Thyroid gland (tissue), 4 donors: ENCODE results near the gene PPP3R2. TPM values are rescaled to one million over a fixed set of nuclear protein-coding genes. Genes with fewer than 3 reads are reported as not detected.

Experiments used
- DNase-seq, 2 donors: peaks; one replicate each; pipeline ENCODE4 v3.0.0-alpha.2; 2019
- H3K27ac ChIP-seq, 3 donors: fragments of 200-600 bp; sonication (generic); 1 replicate in 2 of 3; 2 replicates in 1 of 3; pipeline ENCODE4 v1.5.1; 2016 to 2019; ENCODE audit warnings: mild to moderate bottlenecking in 1 of 3, moderate library complexity in 1 of 3
- H3K27me3 ChIP-seq: fragments of 200-600 bp; sonication (generic); one replicate; pipeline ENCODE4 v1.5.1; 2019
- H3K36me3 ChIP-seq, 2 donors: fragments of 200-600 bp; sonication (generic); one replicate each; pipeline ENCODE4 v1.5.1; 2016 to 2019
- H3K4me1 ChIP-seq, 2 donors: fragments of 200-600 bp; sonication (generic); one replicate each; pipeline ENCODE4 v1.5.1; 2017 to 2019
- H3K4me3 ChIP-seq, 3 donors: fragments of 200-600 bp; sonication (generic); replicated peaks in 1 of 3; 1 replicate in 2 of 3; 2 replicates in 1 of 3; pipeline ENCODE4 v1.5.1; 2016; ENCODE audit warnings: mild to moderate bottlenecking in 1 of 3
- H3K9me3 ChIP-seq: fragments of 200-600 bp; sonication (generic); one replicate; pipeline ENCODE4 v1.5.1; 2017
- POLR2A ChIP-seq, 2 donors: fragments of 450-650 bp; IDR thresholded peaks; one replicate each; pipeline ENCODE4 v1.6.1; 2017; ENCODE audit warnings: antibody characterized with exemption in 2 of 2, mild to moderate bottlenecking in 2 of 2, moderate library complexity in 1 of 2
- WGBS, 2 donors: methylation state at CpG; one replicate each; pipeline ENCODE4 v1.1.5; 2017; 5-methylcytosine and 5-hydroxymethylcytosine counted together
- intact Hi-C: fragments of 100-400 bp; cut with DNase I; formaldehyde crosslinking; loops from one replicate; pipeline ENCODE4 v1.15.1; 2023
- total RNA-seq, 4 donors: library from RNA; depleted of rRNA; stranded (reverse); fragments of >200 nt; gene quantifications; one replicate each; pipeline ENCODE4 v1.2.3, GENCODE V29; 2016
- TF ChIP-seq, protein P1 (sequence below), 6 experiments: fragments of 200-600 bp in 3 of 6; fragments of 450-650 bp in 3 of 6; sonication (generic) in 3 of 6; IDR thresholded peaks; one replicate each; pipeline ENCODE4 v1.5.1; 2016 to 2019; ENCODE audit warnings: antibody characterized with exemption in 6 of 6, mild to moderate bottlenecking in 2 of 6, inconsistent platforms in 1 of 6, moderate library complexity in 1 of 6

PPP3R2 gene
- total RNA-seq, 4 donors from 2014 or later = 0.27 TPM; not detected in 3

DNA sequence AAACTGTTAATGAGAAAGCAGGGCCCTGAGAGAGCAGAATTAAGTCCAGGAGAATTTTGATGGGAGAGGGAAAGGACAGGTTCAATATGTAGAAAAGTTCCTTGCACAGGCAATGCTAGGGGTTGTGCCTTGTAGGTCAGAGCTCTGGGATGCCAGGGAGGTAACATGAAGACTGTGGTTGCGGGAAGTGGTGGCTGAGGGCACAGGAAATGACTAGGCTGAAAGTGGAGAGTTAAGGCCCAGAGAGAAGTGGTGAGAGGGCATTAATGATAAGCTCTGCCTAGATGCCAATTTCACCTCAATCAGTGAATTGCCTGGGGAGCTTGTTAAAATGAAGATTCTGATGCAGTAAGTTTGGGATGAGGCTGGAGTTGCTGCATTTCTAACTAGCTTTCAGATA is 31.5 kb upstream of the PPP3R2 start:
- no peak for TF ChIP-seq POLR2A (IDR thresholded peaks at IDR 0.05)
- TF ChIP-seq, protein P1, sequence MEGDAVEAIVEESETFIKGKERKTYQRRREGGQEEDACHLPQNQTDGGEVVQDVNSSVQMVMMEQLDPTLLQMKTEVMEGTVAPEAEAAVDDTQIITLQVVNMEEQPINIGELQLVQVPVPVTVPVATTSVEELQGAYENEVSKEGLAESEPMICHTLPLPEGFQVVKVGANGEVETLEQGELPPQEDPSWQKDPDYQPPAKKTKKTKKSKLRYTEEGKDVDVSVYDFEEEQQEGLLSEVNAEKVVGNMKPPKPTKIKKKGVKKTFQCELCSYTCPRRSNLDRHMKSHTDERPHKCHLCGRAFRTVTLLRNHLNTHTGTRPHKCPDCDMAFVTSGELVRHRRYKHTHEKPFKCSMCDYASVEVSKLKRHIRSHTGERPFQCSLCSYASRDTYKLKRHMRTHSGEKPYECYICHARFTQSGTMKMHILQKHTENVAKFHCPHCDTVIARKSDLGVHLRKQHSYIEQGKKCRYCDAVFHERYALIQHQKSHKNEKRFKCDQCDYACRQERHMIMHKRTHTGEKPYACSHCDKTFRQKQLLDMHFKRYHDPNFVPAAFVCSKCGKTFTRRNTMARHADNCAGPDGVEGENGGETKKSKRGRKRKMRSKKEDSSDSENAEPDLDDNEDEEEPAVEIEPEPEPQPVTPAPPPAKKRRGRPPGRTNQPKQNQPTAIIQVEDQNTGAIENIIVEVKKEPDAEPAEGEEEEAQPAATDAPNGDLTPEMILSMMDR (IDR thresholded peaks at IDR 0.05) = no peak
- no peaks in the 10 kb centered on the region for H3K9me3 ChIP-seq
- H3K4me1 ChIP-seq = no peaks in the 10 kb centered on the region
- no peak overlapping the region for H3K27ac ChIP-seq
- intact Hi-C loops = no loop called here
- WGBS, 2 donors = 89 to 90% methylated on average over 1 of the region's 1 CpG
- DNase-seq = no peak
- H3K36me3 ChIP-seq = no peaks in the 10 kb centered on the region
- H3K4me3 ChIP-seq = no peak overlapping the region
- H3K27me3 ChIP-seq = no peaks in the 10 kb centered on the region

DNA sequence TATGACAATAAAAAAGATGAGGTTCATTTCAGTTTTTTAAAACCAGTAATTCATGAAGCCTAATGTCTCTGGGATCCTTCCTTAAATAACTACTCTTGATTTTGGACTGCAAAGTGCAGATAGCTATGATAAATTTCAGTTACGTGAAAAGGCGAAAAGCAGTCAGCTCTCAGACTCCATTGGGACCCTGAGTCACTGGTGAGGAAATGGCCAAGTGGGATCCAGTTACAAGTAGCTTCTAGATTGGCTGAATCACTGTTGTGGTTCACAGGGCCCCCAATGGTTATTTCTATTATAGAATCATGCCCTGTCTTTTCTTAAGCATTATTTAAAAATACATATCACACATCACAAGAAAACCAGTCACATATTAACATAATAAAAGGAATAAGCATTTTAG is 31.1 kb upstream of the PPP3R2 start:
- TF ChIP-seq, protein P1 (IDR thresholded peaks at IDR 0.05) = no peak
- TF ChIP-seq POLR2A (IDR thresholded peaks at IDR 0.05) = no peak
- intact Hi-C loops = no loop called here
- 75 to 80% methylated on average over 2 of the region's 2 CpGs for WGBS, 2 donors

DNA sequence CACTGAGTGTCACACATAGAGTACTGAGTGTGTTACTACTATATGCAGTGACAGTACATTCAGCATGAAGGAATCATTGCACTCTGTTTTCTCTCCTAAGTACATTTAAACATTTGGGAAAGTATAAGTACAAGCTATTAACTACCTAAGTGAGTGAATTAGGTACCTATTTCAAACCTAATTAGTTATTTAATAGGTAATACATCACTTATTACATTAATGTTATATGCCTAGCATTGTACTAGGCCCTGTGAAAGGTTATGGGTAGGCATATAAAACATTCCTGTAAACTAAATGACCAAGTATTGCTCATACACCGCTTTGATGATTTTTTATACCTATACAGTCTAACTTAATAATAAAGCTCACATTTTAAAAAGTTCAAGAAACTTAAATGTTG is 25.7 kb upstream of the PPP3R2 start:
- Histone ChIP-seq H3K9me3 (no peaks in the 10 kb centered on the region), H3K36me3 (no peaks in the 10 kb centered on the region), H3K4me3 (no peak overlapping the region), H3K27me3 (no peaks in the 10 kb centered on the region), H3K27ac (no peak overlapping the region), H3K4me1 (no peaks in the 10 kb centered on the region)
- WGBS, 2 donors = 87 to 95% methylated on average over 1 of the region's 1 CpG
- TF ChIP-seq, protein P1 (IDR thresholded peaks at IDR 0.05) = no peak
- no peak for TF ChIP-seq POLR2A (IDR thresholded peaks at IDR 0.05)
- intact Hi-C loops = no loop called here
- DNase-seq = no peak

More for the DNA sequence above, 31.1 kb upstream of the PPP3R2 start:
- Histone ChIP-seq H3K9me3 (no peaks in the 10 kb centered on the region), H3K4me1 (no peaks in the 10 kb centered on the region), H3K27ac (no peak overlapping the region), H3K27me3 (no peaks in the 10 kb centered on the region), H3K36me3 (no peaks in the 10 kb centered on the region), H3K4me3 (no peak overlapping the region)
- no peak for DNase-seq

DNA sequence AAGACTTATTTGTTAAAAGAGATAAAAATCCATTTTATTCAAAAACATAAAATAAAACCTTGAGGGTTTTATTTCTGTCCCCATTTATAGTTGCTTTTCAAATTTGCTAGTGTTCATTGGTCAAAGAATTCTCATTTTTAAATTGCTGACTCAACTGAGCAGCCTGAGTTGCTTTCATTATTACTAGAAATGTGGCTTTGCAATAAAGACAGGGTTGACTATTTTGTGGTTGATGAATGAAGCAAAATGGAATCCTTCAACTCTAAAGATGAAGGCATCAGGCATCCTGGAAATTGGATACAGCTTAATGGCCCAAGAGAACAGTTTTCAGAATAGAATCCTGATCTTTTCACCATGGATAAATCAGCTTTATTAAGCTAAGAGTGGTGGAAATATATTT is 23.9 kb upstream of the PPP3R2 start:
- no peaks in the 10 kb centered on the region for H3K27me3 ChIP-seq
- TF ChIP-seq, protein P1 (IDR thresholded peaks at IDR 0.05) = no peak
- TF ChIP-seq POLR2A (IDR thresholded peaks at IDR 0.05) = no peak
- no peaks in the 10 kb centered on the region for H3K36me3 ChIP-seq
- intact Hi-C loops = no loop called here
- H3K4me1 ChIP-seq = no peaks in the 10 kb centered on the region
- no peak overlapping the region for H3K4me3 ChIP-seq
- no peak for DNase-seq
- H3K27ac ChIP-seq = no peak overlapping the region
- H3K9me3 ChIP-seq = no peaks in the 10 kb centered on the region

DNA sequence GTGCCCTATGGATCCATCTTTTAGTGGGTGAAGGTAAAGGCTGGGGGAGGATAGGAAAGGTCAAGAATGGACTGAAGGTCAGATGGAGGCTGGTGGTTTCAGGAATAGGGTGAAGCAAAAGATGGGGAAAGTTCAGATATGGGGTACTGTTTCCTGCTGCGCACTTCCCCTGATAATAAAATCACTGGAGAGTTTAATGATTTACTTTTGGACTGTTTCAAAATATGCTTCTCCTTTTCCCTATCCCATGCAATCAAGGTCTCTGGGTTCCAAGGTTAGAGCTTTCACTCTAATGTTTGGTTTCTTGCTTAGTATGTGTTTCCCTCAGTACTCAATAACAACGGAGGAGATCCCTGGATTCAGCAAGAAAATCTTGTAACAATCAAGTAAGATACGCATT is 10.8 kb upstream of the PPP3R2 start:
- intact Hi-C loops = no loop called here
- H3K27me3 ChIP-seq = no peaks in the 10 kb centered on the region
- no peaks in the 10 kb centered on the region for H3K9me3 ChIP-seq
- DNase-seq = no peak
- H3K4me3 ChIP-seq = no peak overlapping the region
- no peaks in the 10 kb centered on the region for H3K4me1 ChIP-seq
- WGBS, 2 donors = 88 to 91% methylated on average over 3 of the region's 3 CpGs
- no peaks in the 10 kb centered on the region for H3K36me3 ChIP-seq
- H3K27ac ChIP-seq = no peak overlapping the region
- TF ChIP-seq POLR2A (IDR thresholded peaks at IDR 0.05) = no peak
- TF ChIP-seq, protein P1 (IDR thresholded peaks at IDR 0.05) = no peak
